Esophagus muscularis mucosa (tissue), 3 donors: Measurements from ENCODE around the gene IL11RA.

Experiments used
- CTCF ChIP-seq, 3 experiments: fragments of 200-600 bp in 2 of 3; fragments of 450-650 bp in 1 of 3; sonication (generic) in 2 of 3; IDR thresholded peaks; one replicate each; pipeline ENCODE4 v1.5.1; 2017 to 2019; ENCODE audit warnings: antibody characterized with exemption in 3 of 3, mild to moderate bottlenecking in 2 of 3, moderate library complexity in 1 of 3
- POLR2AphosphoS5 ChIP-seq, 2 donors: sonication (generic); formaldehyde crosslinking; IDR thresholded peaks; one replicate each; pipeline ENCODE4 v1.6.1; 2017; ENCODE audit warnings: antibody characterized with exemption in 2 of 2

GRCh38 chr9:34647084-34647403, 4.9 kb upstream of the IL11RA start:
- TF ChIP-seq POLR2AphosphoS5 (IDR thresholded peaks at IDR 0.05) (no peak), CTCF (IDR thresholded peaks at IDR 0.05) (no peak)
